ENCODE data around the gene FCHSD2.

The FCHSD2 gene

GRCh38 chr11:73172992-73173656, 31.0 kb upstream of the FCHSD2 start:
- DNase-seq (ENCODE audit: low read depth in 1 of 2, low spot score in 1 of 2), result no peak

- DNase-seq (ENCODE audit: low read depth in 1 of 2, low spot score in 1 of 2), result no peak
Observed at GRCh38 chr11:73171436-73172161, 29.5 kb upstream of the FCHSD2 start.

- DNase-seq (ENCODE audit: low read depth in 1 of 2, low spot score in 1 of 2), result no peak
Observed at GRCh38 chr11:73170140-73170539, 28.0 kb upstream of the FCHSD2 start.

- DNase-seq (ENCODE audit: low read depth in 1 of 2, low spot score in 1 of 2), result no peak
Observed at GRCh38 chr11:73168925-73169579, 26.9 kb upstream of the FCHSD2 start.

- no peak for DNase-seq (ENCODE audit: low read depth in 1 of 2, low spot score in 1 of 2)
Observed at GRCh38 chr11:73167363-73167954, 25.3 kb upstream of the FCHSD2 start.

- DNase-seq (ENCODE audit: low read depth in 1 of 2, low spot score in 1 of 2), result no peak
Observed at GRCh38 chr11:73164803-73165540, 22.9 kb upstream of the FCHSD2 start.

- DNase-seq (ENCODE audit: low read depth in 1 of 2, low spot score in 1 of 2), result no peak
Observed at GRCh38 chr11:73163638-73164174, 21.6 kb upstream of the FCHSD2 start.

GRCh38 chr11:73162196-73162740, 20.1 kb upstream of the FCHSD2 start:
- no peak for DNase-seq (ENCODE audit: low read depth in 1 of 2, low spot score in 1 of 2)

- no peak for DNase-seq (ENCODE audit: low read depth in 1 of 2, low spot score in 1 of 2)
Observed at GRCh38 chr11:73160005-73160760, 18.1 kb upstream of the FCHSD2 start.

- no peak for DNase-seq (ENCODE audit: low read depth in 1 of 2, low spot score in 1 of 2)
Observed at GRCh38 chr11:73159297-73159696, 17.2 kb upstream of the FCHSD2 start.

- DNase-seq (ENCODE audit: low read depth in 1 of 2, low spot score in 1 of 2), result no peak
Observed at GRCh38 chr11:73158356-73159051, 16.4 kb upstream of the FCHSD2 start.

GRCh38 chr11:73157101-73158010, 15.2 kb upstream of the FCHSD2 start:
- no peak for DNase-seq (ENCODE audit: low read depth in 1 of 2, low spot score in 1 of 2)

GRCh38 chr11:73156686-73157085, 14.6 kb upstream of the FCHSD2 start:
- no peak for DNase-seq (ENCODE audit: low read depth in 1 of 2, low spot score in 1 of 2)

- DNase-seq (ENCODE audit: low read depth in 1 of 2, low spot score in 1 of 2), result no peak
Observed at GRCh38 chr11:73156114-73156513, 14.0 kb upstream of the FCHSD2 start.

- DNase-seq (ENCODE audit: low read depth in 1 of 2, low spot score in 1 of 2), result no peak
Observed at GRCh38 chr11:73155102-73155501, 13.0 kb upstream of the FCHSD2 start.

GRCh38 chr11:73154178-73154577, 12.1 kb upstream of the FCHSD2 start:
- DNase-seq (ENCODE audit: low read depth in 1 of 2, low spot score in 1 of 2), result no peak

GRCh38 chr11:73152861-73153483, 10.9 kb upstream of the FCHSD2 start:
- peak in 1 of 2 donors; percentile 17 for DNase-seq (ENCODE audit: low read depth in 1 of 2, low spot score in 1 of 2)

Data from activated CD4-positive, alpha-beta T cell treated with anti-CD3 and anti-CD28 coated beads, Interleukin-2, amount 50 U/mL, for 24 hours (primary cell).